HG03060 (cell line): ENCODE data around the gene C12orf75.
"Not testable (repeated sequence)": the region's sequence is repeated elsewhere in the genome, so short reads cannot be mapped to it uniquely, and the experiment has no call there.

Experiments used
- ATAC-seq: cut with Tn5 transposase; IDR thresholded peaks from one replicate; pipeline ENCODE4 v1.9.1; 2021; ENCODE audit warnings: low read depth, moderate number of reproducible peaks; ENCODE audit not compliant: unreplicated experiment

Gene C12orf75

DNA sequence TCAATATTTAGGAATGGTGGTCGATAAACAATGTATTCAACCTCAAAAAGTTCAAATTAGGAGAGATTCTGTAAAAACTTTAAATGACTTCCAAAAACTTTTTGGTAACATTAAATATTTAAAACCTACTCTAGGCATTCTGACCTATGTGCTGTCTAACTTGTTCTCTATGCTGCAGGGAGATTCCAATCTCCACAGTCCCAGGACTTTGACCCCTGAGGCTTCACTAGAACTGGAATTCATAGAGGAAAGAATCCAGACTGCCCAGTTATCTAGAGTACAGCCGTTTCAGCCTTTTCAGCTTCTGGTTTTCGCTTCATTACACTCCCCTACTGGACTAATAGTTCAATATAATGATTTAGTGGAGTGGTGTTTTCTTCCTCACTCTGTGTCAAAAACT, 21.1 kb upstream of the C12orf75 start:
- ATAC-seq, result not testable (repeated sequence)

DNA sequence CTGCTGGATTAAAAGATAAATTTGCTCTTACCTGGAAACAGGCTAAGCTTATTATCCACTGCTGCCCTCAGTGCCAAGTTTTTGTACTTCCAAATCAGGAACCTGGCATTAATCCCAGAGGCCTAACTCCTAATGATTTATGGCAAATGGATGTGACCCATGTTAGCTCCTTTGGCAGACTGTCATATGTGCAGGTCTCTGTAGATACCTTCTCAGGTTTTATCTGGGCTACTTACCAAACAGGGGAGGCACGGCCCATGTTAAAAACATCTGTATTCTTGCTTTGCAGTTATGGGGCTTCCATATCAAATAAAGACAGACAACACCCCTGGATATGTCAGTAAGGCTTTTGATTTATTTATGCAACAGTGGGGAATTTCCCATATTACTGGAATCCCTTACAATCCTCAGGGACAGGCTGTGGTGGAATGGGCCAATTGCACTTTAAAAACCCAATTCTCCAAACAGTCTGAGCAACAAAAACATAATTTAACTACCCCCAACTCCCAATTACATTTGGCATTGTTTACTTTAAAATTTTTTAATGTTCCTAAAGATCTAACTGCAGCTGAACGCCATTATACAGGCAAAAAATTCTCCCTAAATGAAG, 19.9 kb upstream of the C12orf75 start:
- not testable (repeated sequence) for ATAC-seq

DNA sequence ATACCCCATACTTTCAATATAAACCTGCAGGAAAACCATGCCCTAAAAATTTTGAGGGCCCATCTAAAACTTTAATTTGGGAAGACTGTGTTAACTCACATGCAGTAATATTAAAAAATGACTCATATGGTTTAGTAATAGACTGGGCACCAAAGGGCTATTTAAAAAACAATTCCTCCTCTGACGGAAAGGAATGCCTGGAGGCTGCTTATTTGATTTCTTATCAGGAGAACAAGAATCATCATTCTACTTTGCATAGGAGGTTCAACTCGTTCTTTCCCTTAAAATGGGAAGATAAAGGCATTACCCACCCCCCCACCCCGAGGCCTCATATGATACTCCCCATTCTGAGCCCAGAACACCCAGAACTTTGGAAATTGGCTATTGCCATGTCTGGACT, 18.6 kb upstream of the C12orf75 start:
- ATAC-seq, result not testable (repeated sequence)

DNA sequence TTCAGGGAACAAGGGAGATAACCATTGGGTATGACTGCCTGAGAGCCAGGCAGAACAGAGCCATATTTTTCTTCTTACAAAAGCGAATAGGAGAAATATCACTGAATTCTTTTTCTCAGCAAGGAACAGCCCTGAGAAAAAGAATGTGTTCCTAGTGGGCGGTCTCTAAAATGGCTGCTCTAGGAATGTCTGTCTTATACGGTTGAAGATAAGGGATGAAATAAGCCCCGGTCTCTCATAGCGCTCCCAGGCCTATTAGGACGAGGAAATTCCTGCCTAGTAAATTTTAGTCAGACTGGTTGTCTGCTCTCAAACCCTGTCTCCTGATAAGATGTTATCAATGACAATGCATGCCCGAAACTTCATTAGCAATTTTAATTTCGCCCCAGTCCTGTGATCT, 16.7 kb upstream of the C12orf75 start:
- ATAC-seq, result not testable (repeated sequence)

DNA sequence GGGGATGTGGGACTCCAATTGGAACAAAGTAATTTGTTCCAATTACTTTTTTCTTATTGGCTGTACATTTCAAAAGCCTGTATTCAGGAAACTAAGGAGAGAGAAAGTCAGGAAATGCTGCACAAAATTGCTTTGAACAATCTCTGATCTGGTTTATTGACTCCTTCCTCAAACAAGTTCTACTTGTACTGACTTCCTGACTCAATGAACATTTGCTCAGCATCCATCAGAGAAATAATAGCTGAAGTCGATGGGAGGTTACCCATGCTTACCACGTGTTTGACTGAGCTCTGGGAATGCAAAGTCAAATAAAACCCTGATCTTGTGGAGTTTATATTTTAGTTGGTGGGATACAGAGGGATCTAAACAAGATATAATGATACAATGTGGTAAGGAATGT, 15.4 kb upstream of the C12orf75 start:
- no peak for ATAC-seq

DNA sequence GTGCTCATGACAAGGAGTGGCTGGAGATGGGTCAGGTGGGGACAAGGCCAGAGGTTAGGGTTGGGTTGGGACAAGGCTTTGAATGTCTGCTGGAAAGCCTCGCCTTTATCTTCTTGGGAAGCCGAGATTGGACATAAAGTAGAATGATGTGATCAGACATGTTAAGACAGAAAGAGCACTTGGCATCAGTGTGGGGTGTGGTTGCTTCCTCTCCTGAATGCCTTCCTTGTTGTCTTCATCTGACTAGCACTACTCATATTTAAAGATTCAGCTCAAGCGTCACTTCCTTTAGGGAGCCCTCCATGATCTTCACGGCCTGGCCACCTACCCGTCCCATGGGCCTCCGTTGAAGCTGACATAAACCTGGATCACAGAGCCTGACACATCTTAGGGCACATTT, 14.8 kb upstream of the C12orf75 start:
- ATAC-seq, result no peak

DNA sequence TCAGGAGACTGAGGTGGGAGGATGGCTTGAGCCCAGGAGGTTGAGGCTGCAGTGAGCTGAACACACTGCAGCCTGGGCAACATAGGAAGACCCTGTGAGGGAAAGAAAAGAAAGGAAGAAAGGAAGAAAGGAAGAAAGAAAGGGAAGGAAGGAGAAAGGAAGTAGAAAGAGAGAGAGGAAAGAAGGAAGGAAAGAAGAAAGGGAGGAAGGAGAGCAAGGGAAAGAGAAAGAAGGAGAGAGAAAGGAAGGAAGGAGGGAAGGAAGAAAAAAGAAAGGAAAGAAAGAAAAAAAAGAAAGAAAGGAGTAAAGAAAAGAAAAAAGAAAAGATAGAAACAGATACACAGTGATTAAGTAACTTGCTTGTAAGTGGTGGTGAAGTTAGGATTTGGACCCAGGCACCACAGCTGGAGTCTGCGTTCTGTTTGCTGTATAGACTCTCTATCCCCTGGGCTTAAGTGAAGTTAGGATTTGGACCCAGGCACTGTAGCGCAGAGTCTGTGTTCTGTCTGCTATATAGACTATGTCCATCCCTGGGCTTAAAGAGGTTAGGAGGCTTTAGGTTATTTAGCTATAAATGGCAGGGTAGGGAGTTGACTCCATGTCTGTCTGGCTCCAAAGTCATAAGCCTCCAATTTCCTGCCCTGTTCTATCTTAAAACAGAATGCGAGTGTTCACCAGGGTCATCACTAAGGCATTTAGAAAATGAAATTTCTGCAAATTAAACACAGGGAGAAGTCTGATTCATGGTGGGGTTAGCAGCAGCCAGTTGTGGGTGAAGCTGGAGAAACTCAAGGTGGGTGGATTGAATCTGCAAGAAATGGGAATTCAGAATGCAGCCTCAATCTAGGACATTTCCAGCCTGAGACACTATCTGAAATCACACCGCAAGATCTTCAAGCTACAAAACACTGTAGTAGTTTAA, 13.3 kb upstream of the C12orf75 start:
- no peak for ATAC-seq

DNA sequence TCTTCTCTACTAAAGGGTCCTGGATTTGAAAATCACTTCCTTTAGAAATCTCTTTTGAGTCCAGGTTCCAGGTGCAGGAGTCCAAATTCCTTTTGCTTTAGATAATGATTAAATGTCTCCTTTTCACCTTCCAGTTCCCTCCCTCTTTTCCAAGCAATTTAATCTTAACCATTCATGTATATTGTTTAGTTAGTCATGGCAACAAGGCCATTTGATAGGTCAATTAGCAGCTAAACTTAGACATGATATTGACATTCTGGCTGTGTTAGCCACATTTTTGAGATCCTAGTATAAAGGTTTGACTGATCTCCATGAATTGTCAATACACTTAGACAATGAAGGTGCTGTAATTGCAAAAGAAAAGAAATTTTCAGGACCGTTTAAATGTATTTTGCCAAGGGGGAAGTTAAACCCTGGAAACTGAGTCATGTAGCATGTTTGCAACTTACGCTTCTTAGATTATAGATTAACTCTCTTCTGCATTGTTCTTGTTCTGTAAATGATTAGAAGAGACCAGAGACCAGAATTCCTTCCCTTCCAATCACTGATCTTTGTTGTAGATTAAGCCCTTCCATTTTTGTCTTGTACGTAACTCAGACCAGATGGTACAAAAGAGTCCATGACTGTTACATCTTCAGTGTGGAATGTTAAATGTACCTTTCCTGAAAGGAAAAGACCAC, 12.4 kb upstream of the C12orf75 start:
- no peak for ATAC-seq

DNA sequence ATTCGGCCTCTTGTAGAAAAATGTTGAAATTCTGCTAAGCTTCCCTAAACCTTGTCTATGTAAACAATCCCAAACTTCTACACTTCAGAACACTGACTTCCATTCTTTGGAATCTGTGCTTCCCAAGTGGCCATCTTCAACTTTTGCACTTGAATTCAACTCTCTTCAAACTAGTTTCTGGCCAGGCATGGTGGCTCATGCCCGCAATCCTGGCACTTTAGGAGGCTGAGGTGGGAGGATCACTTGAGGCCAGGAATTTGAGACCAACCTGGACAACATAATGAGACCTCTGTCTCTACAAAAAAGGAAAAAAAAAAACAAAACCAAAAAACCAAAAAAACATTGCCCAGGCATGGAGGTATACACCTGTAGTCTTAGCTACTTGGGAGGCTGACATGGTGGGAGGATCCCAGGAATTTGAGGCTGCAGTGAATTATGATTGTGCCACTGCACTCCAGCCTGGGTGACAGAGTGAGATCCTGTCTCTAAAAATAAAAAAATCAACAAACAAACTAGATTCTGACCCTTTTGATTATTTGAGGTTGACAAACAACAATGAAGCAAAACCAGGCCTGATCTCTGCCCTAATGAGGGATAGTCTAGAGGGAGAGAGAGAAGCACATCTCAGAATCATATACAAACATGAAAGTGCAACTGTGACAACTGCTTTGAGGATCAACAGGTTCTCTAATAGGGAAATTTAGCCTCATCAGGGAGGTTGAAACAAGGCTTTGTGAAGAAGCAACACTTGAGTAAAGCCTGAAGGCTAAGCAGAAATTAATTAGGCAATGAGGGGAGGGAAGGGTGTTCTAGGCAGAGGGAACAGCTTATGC, 11.6 kb upstream of the C12orf75 start:
- no peak for ATAC-seq

DNA sequence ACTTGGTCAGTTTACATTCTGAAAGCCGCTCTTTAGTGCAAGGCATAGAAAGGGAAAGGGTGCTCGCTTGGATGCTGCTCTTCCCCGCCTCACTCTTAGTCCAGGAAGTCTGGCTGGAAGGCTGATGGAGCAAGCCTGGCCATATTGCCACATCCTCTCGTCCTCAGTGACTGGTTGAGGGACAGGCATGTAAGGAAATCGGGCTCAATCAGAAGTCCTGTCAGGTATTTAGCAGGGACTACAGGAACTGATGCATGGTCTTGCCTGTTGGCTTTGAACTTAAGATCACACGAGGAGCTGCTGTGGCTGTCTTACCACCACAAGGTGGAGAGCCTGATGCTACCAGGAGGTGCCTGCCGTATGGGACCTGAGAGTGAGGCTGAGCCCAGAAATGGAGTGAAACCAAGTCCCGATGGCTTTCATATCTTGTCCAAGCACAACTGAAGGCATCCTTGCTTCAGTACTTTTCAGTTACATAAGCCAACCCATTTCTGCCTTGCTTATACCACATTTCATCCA, 10.7 kb upstream of the C12orf75 start:
- ATAC-seq, result no peak

DNA sequence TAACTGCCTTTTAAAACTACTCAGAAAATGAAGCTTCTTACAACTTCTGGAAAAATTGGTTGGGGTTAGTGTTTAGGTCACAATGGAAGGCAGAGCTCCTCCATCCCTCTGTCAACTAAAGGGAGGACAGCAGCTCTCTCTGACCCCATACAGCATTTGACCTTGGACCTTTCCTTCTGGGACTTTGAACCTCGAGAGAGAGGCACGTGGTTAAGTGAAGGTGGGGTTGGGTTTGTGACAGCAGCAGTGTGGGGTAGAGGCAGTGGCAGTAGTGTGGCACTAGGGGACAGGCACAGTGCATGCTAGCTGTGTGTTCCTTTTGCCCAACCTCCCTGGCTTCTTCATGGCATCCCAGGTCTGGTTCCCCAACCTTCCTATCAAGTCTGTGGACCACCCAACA, 9.4 kb upstream of the C12orf75 start:
- ATAC-seq, result no peak

DNA sequence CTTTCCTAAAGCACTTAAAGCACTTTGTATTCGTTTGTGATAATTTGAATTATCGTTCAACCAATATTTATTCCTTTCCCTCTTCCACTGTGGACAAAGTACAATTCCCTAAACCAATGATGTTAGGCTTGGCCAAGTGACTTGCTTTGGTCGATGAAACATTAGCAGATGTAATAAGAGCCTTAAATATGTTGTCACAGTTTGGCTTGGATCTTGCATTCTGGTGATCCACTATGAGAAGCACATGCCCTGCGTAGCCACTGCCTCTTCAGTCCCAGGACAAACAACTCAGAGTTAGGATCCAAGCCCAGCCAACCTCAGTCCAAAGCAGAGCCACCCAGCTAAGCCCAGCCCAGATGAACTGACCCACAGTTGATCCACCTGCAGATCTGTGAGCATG, 8.4 kb upstream of the C12orf75 start:
- ATAC-seq, result no peak

DNA sequence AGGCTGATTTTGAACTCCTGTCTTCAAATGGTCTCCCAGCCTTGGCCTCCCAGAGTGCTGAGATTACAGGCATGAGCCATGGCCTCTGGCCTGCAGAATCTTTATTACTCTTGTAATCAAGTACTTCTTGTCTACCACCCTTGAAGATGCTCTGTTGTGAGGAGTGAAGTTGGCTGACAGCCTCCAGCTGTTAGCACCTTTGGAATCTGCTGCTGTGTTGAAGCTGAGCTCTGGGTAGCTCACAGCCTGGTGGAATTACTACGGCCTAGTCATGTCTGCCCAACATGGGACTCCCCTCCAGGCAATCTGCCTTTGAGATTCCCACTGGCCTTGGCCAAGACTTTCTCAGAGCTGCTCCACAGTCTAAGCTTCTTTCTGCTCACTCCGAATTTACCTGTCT, 5.8 kb upstream of the C12orf75 start:
- ATAC-seq, result no peak

DNA sequence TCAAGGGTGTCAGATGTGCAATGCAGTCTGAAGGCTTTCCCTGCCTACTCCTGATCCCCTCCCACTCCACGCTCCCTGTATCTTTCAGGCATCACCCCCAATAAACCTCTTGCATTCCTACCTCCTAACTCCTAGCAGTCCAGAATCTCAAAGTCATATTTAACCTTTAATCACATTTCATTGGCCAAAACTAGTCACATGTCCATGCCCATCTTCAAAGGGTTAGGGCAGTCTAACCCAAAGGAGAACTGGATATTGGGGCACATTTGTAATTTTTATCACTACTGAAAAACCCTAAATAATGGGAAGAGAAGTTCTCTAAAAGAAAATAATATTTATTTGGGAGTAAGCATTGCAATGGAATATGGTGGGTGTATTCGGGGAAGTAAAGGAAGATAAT, 5.4 kb upstream of the C12orf75 start:
- no peak for ATAC-seq

DNA sequence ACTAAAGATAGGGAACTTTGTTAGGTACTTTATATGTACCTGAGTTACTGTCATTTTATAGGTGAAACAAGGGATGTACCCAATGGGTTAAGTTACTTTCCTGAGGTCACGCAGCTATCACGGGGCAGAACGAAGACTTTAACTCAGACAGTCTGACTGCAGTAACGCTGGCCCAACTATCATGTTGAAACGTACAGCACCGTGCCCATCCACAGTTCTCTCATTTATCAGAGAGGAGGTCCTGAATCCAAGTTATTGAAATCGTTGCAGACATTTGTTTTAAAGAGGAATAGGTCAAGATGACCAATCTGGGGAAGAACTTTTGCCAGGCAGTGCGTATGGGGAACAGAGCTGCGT, 587 bp upstream of the C12orf75 start:
- ATAC-seq, result no peak

DNA sequence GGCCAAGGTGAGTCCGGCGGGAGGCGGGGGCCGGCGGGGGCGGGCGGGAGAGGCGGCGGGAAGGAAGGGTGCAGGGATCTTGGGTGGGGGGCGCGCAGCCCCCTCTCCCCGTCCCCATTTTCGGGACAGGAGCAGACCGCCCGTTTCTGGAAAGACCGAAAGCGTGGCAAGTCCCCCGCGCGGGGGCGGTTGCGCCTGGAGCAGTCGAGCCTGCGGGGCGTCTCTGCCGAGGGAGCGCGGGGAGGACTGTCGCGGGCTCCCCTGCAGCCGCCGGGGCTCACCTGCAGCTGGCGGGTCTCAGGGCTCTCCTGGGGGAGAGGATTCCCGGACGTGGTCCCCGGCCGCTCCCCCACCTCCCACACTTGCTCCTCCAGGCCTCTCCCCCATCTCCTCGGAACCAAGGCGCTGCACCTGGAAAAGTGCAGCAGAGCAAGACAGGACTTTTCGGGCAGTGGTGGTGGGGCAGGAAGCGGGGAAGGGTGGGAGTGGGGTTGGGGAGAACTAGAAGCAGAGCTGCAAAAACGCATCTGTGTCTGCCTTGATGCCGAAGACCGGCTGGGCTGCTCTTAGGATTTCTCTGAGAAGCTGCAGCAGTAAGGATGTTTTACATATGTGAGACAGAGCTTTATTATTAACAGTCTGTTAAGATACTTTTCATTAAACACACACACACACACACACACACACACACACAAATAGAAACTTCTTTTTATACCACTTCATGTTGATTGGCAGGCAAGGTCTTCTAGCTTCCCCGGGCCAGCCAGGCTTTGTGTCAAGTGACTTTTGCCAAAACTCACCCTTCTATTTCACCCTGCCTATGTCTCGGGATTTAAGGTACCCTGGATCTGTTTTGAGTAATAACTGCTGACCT, 677 bp downstream of the C12orf75 start:
- ATAC-seq, result no peak

DNA sequence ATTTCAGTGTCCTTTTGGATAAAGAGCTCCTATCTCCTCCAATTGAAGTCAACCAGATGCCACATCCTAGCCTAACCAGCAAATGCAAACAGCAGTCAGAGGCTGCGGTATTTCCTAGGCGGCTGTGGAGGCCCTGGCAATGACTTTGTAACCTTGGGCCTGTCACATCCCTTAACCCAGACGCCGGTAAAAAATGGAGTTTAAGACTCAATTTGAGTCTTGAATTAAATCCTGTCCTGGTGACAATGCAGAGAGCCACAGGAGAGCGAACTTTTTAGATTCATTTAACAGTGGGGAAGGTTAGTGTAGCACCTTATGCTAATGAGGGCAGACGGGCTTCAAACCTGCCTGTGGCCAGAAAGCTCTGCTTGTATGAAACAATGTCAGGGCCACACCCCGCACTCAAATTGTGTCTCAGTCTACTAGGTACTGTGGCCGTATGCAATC, 1.3 kb downstream of the C12orf75 start:
- ATAC-seq, result no peak

DNA sequence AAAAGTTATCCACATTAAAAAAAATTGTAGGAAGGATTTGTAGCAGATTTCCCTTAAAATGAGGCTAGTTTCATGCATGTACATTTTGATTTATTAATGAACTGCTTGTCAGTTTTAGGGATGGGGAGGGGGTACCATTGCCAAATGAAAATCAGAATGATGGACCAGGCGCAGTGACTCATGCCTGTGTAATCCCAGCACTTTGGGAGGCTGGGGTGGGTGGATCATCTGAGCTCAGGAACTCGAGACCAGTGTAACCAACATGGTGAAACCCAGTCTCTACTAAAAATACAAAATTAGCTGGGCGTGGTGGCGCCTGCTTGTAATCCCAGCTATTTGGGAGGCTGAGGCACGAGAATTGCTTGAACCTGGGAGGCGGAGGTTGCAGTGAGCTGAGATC, 1.8 kb downstream of the C12orf75 start:
- ATAC-seq, result not testable (repeated sequence)

DNA sequence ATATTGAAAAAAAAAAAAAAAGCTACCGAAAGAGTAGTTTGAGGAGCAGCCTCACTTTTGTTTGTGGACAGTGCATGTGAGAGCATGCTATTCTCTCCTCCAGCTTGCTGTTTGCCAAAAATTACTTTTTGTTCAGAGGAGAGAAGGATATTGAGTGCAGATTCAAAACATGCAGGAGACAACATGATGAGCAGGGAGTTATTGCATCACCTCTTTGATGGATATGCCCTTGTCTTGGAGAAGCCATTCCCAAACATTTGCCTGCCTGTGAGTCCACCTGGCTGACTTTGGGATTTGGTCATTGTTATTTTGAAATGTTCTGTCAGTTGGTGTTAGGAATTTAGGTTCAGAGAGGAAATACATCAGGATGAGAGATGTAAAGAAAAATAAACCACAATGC, 2.4 kb downstream of the C12orf75 start:
- ATAC-seq, result no peak
